Measurements from ENCODE around the gene COL4A2.

- TF ChIP-seq ZNF571 (tag by site-specific recombination; IDR thresholded peaks at IDR 0.05), result no peak
- TF ChIP-seq CTCF (tag by site-specific recombination; IDR thresholded peaks at IDR 0.05), result no peak
- no peak for TF ChIP-seq BCL11A (tag by site-specific recombination; IDR thresholded peaks at IDR 0.05; ENCODE audit: low read depth)
- TF ChIP-seq, protein P1, sequence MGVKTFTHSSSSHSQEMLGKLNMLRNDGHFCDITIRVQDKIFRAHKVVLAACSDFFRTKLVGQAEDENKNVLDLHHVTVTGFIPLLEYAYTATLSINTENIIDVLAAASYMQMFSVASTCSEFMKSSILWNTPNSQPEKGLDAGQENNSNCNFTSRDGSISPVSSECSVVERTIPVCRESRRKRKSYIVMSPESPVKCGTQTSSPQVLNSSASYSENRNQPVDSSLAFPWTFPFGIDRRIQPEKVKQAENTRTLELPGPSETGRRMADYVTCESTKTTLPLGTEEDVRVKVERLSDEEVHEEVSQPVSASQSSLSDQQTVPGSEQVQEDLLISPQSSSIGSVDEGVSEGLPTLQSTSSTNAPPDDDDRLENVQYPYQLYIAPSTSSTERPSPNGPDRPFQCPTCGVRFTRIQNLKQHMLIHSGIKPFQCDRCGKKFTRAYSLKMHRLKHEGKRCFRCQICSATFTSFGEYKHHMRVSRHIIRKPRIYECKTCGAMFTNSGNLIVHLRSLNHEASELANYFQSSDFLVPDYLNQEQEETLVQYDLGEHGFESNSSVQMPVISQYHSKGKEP (tag by site-specific recombination; IDR thresholded peaks at IDR 0.05), result no peak
- no peak for TF ChIP-seq ZNF510 (tag by site-specific recombination; IDR thresholded peaks at IDR 0.05; ENCODE audit: insufficient replicate concordance)
- no peak for TF ChIP-seq ZNF768 (tag by site-specific recombination; IDR thresholded peaks at IDR 0.05)
- no peak for TF ChIP-seq ATF2 (tag by site-specific recombination; IDR thresholded peaks at IDR 0.05; ENCODE audit: low read depth)
- TF ChIP-seq, protein P2, sequence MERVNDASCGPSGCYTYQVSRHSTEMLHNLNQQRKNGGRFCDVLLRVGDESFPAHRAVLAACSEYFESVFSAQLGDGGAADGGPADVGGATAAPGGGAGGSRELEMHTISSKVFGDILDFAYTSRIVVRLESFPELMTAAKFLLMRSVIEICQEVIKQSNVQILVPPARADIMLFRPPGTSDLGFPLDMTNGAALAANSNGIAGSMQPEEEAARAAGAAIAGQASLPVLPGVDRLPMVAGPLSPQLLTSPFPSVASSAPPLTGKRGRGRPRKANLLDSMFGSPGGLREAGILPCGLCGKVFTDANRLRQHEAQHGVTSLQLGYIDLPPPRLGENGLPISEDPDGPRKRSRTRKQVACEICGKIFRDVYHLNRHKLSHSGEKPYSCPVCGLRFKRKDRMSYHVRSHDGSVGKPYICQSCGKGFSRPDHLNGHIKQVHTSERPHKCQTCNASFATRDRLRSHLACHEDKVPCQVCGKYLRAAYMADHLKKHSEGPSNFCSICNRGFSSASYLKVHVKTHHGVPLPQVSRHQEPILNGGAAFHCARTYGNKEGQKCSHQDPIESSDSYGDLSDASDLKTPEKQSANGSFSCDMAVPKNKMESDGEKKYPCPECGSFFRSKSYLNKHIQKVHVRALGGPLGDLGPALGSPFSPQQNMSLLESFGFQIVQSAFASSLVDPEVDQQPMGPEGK (tag by site-specific recombination; IDR thresholded peaks at IDR 0.05), result no peak
- TF ChIP-seq ZNF302 (tag by site-specific recombination; IDR thresholded peaks at IDR 0.05; ENCODE audit: low read depth), result no peak
- TF ChIP-seq, protein P3, sequence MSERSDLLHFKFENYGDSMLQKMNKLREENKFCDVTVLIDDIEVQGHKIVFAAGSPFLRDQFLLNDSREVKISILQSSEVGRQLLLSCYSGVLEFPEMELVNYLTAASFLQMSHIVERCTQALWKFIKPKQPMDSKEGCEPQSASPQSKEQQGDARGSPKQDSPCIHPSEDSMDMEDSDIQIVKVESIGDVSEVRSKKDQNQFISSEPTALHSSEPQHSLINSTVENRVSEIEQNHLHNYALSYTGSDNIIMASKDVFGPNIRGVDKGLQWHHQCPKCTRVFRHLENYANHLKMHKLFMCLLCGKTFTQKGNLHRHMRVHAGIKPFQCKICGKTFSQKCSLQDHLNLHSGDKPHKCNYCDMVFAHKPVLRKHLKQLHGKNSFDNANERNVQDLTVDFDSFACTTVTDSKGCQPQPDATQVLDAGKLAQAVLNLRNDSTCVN (tag by site-specific recombination; optimal IDR thresholded peaks at IDR 0.05), result no peak
- TF ChIP-seq ZBTB17 (tag by site-specific recombination; IDR thresholded peaks at IDR 0.05), result no peak
These were observed 139.4 kb downstream of the COL4A2 start for GRCh38 chr13:110446575-110446890.
